Stimulated activated CD8-positive, alpha-beta memory T cell treated with anti-CD3 and anti-CD28 coated beads, Interleukin-7, amount 100 ng/mL, for 4 hours (primary cell): ENCODE measurements around the gene RDH12.

ENCODE experiments used
- DNase-seq, 2 donors: peaks; one replicate each; pipeline ENCODE4 v3.0.0-alpha.2; 2020; ENCODE audit warnings: low read depth in 2 of 2

RDH12 gene

GRCh38 chr14:67748312-67748711, 46.6 kb downstream of the RDH12 start:
- no peak for DNase-seq

DNA sequence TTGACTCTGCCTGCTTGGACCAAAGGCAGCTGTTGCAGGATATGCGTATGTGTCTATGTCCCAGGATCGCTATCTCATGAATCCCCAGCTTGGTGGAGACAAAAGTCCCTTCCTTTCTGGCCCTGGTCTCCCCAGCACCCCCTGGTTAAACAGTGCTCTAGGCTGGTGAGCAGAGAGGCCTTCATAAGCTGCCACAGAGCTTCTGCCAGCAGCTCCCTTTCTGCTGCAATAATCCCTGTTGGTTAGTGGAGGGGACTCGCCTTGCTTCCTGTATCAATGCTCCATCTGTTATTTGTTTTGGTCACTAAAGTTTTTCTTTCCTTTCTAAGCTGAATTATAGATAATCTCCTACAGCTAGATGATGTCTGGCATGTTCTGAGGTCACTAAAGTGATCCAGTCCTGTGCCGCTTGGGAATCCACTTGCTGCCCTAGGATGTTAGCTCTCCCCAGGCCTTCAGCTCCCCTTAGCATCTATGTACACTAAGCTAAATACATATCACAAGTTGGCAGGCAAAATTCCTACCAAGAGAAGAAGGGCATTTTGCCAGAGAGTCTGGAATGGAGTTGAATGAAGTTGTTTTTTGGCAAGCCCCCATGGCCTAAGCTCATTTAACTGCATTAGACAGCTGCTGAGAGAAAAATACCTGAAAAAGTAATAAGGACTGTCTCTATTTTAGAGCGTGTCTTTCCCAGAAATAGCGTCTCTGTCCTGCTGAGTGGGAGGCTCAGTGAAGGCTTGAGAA, 47.8 kb downstream of the RDH12 start:
- no peak for DNase-seq

DNA sequence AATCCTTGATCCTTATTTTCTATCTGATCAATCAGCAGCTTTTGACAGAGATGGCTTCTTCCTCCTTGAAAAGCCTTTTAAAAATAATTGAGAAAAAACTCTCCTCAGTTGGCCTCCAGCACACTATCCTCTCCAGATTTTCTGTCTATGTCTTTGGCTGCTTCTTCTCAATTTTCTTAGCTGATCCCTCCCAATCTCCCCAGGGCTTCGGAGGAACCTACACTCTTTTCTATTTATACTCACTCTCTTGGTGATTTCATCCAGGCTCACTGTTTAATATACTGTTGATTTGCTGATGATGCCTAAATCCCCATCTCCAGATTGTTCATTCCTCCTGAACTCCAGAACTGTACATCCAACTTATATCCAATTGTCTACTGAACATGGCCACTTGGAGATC, 54.8 kb downstream of the RDH12 start:
- DNase-seq: no peak

DNA sequence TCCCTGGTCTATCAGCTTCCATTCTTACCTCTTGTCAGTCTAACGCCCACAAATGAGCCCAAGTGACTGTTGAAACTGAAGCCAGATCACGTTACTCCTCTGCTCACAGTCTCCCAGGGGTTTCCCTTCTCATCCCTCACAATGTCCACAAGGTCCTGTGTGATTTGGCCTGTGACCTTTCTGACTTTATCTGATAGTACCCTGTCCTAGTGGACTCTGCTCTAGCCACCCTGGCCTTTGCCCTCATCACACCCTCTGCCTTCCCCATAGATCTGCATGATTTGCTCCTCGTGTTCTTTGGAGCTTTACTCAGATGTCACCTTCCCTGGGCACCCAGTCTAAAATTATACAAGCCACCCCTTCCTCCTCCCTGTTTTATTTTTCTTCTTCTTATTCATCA, 55.5 kb downstream of the RDH12 start:
- no peak for DNase-seq

DNA sequence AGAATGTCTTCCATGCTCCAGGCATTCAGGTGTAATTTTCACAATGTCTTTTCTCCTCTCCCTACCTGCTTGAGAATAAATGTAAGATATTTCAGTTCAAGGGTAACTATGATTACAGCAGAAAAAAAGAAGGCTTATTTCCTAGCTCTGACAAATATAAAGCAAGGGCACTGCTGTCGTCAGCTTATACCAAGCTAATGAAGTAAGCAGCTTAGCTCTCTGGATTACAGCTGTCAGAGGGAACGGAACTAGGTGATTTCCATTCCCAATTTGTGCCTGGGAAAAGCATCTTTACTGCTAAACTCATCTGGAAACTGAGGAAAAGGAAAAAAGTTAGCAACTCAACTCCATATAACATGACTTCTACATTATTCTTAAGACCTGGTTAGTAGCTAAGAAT, 58.2 kb downstream of the RDH12 start:
- no peak for DNase-seq

- no peak for DNase-seq
Observed at GRCh38 chr14:67762051-67762450, 60.4 kb downstream of the RDH12 start.

- no peak for DNase-seq
Observed at GRCh38 chr14:67763158-67763822, 61.6 kb downstream of the RDH12 start.

DNA sequence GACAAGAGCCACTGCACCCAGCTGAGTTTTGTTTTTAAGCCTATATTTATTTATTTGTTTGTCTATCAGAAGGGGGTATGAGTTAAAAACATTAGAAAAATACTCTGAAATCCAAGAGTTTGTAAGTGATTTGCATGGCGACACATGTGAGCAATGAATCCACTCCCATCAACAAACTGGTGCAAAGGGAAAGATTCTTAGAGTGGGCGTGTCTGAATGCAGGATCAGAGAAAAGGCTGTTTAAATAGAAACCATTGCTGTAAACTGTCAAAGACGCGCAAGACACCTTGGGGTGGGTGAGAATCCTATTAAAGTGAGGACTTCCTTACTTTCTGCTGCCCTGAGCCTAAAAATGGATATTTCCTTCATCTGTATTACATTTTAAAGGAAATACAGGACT, 62.8 kb downstream of the RDH12 start:
- no peak for DNase-seq

- no peak for DNase-seq
Observed at GRCh38 chr14:67765192-67765834, 63.6 kb downstream of the RDH12 start.

- no peak for DNase-seq
Observed at GRCh38 chr14:67766035-67766680, 64.5 kb downstream of the RDH12 start.

DNA sequence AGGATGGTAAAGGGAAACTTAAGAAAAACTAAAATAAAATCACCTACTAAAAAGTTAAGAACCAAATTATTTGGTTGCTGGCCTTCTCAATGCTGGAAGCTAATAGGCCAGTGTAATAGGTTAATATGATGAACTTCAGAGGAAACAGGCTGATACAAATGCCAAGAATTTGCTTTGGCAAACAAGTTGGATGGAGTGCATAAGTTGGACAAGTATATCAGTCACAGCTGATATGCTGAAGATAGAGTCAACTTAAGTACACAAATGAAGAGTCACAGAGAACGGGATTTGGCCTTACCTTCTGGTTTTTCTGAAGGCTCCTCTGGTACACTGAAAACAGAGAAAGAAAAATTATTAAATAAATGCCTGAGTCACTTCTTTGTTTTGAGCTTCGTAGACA, 66.5 kb downstream of the RDH12 start:
- DNase-seq: no peak

GRCh38 chr14:67773844-67774377, 72.2 kb downstream of the RDH12 start:
- no peak for DNase-seq

- no peak for DNase-seq
Observed at GRCh38 chr14:67776653-67777322, 75.1 kb downstream of the RDH12 start.

DNA sequence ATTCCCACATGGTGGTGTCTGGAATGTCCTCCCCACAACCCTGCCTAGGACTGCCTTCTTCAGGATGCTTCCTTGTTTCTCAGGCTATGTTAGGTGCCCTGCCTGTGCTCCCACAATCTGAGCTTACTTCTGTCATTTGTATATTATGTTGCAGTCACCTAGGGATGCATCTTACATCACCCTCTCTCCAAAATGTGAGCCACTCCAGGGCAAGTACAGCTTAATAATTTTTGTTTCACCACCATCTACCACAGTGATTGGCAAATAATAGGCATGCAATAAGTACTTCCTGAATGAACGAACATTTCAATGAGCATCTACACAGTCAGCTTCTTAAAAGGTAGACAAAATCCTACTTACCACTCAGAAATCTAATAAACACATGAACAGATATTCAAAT, 77.1 kb downstream of the RDH12 start:
- DNase-seq: no peak

DNA sequence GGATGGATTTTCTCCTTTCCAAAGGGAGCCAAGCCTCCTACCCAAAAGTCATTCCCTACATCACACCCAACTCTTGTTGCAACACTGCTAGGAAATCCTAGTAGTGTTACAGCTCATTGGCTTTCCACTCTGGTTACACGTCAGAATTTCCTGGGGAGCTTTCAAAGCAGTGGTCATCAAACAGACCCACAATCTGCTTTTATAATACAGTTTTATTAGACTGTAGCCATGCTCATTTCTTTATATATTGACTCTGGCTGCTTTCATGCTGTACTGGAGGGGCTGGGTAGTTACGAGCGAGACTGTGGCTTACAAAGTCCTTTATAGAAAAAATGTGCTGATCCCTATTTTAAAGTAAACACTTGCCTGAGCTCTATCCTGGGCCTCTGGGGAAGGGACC, 80.4 kb downstream of the RDH12 start:
- DNase-seq: no peak
